DND-41 (cell line): Measurements from ENCODE around the gene STAG2.

ENCODE experiments used
- ATAC-seq: fragments of 200-7000 bp; cut with Tn5 transposase; 3 replicates; pipeline ENCODE4 v1.9.1; 2021; ENCODE audit warnings: low read depth; ENCODE audit not compliant: insufficient read depth
- DNase-seq: peaks from one replicate; pipeline ENCODE4 v3.0.0-alpha.2; 2020
- H2AFZ ChIP-seq: 2 replicates; pipeline ENCODE4 v1.6.0; 2012; ENCODE audit warnings: low read depth, low read length
- H3K27ac ChIP-seq: 2 replicates; pipeline ENCODE4 v1.5.1; 2012; ENCODE audit warnings: low read length, inconsistent platforms
- H3K27me3 ChIP-seq: fragments of 200-600 bp; sonication (generic); 2 replicates; pipeline ENCODE4 v1.6.0; 2012; ENCODE audit warnings: low read length, mild to moderate bottlenecking, inconsistent platforms; ENCODE audit not compliant: insufficient read depth, poor library complexity
- H3K36me3 ChIP-seq: 2 replicates; pipeline ENCODE4 v1.5.1; 2012; ENCODE audit warnings: low read length, inconsistent platforms; ENCODE audit not compliant: insufficient read depth
- H3K4me1 ChIP-seq: 2 replicates; pipeline ENCODE4 v1.5.1; 2012; ENCODE audit warnings: mild to moderate bottlenecking, low read length; ENCODE audit not compliant: insufficient read depth
- H3K4me2 ChIP-seq: 2 replicates; pipeline ENCODE4 v1.6.0; 2012; ENCODE audit warnings: mild to moderate bottlenecking, moderate library complexity, low read length, inconsistent platforms; ENCODE audit not compliant: insufficient read depth
- H3K4me3 ChIP-seq, 2 experiments: fragments of 200-600 bp in 1 of 2; shearing (Covaris generic) in 1 of 2; 2 replicates each; pipeline ENCODE4 v1.5.1; 2012 to 2016; ENCODE audit warnings: inconsistent platforms in 2 of 2, low read length in 2 of 2, mild to moderate bottlenecking in 2 of 2, low read depth in 1 of 2, moderate library complexity in 1 of 2
- H3K79me2 ChIP-seq: 2 replicates; pipeline ENCODE4 v1.6.0; 2012; ENCODE audit warnings: low read length, inconsistent platforms; ENCODE audit not compliant: insufficient read depth
- H3K9ac ChIP-seq: 2 replicates; pipeline ENCODE4 v1.6.0; 2012; ENCODE audit warnings: low read depth, mild to moderate bottlenecking, inconsistent platforms, low read length, moderate library complexity
- H3K9me3 ChIP-seq: 2 replicates; pipeline ENCODE4 v1.5.1; 2012; ENCODE audit warnings: low read length, moderate library complexity, mild to moderate bottlenecking, inconsistent platforms; ENCODE audit not compliant: insufficient read depth, severe bottlenecking
- H4K20me1 ChIP-seq: 2 replicates; pipeline ENCODE4 v1.6.0; 2012; ENCODE audit warnings: low read length; ENCODE audit not compliant: insufficient read depth
- EZH2 ChIP-seq: IDR thresholded peaks from 3 replicates; pipeline ENCODE4 v1.6.1; 2012; ENCODE audit warnings: borderline replicate concordance, low read depth, mild to moderate bottlenecking, moderate library complexity, low read length, inconsistent platforms; ENCODE audit not compliant: severe bottlenecking
- TF ChIP-seq, protein P1 (sequence below): IDR thresholded peaks from 2 replicates; pipeline ENCODE4 v1.5.1; 2012; ENCODE audit warnings: borderline replicate concordance, low read length, moderate library complexity, mild to moderate bottlenecking; ENCODE audit not compliant: poor library complexity, severe bottlenecking; ENCODE audit errors: extremely low read depth

Gene STAG2

DNA sequence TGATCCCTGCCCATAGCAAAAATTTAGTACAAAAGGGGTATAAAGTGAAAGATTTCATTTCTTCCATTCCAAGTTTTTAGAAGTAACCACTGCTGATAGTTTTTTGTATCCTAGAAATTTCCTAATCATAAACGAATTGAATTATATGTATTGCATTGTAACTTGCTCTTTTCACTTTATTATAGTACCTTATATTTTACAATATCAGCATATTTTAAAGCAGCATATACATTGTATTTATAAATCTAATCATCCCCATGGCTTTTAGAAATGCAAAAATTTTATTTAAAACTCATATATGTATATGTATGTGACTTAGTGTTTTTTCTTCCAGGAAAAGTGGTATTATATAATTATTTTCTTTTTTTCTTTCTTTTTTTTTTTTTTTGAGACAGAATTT is 27.7 kb downstream of the STAG2 start:
- peaks cover 5% of the 10 kb centered on the region for H3K36me3 ChIP-seq
- no peak overlapping the region for H3K4me3 ChIP-seq
- ATAC-seq (no peak), DNase-seq (no peak)
- no peak overlapping the region for H3K9ac ChIP-seq
- peaks cover 73% of the 10 kb centered on the region for H4K20me1 ChIP-seq
- TF ChIP-seq, protein P1, sequence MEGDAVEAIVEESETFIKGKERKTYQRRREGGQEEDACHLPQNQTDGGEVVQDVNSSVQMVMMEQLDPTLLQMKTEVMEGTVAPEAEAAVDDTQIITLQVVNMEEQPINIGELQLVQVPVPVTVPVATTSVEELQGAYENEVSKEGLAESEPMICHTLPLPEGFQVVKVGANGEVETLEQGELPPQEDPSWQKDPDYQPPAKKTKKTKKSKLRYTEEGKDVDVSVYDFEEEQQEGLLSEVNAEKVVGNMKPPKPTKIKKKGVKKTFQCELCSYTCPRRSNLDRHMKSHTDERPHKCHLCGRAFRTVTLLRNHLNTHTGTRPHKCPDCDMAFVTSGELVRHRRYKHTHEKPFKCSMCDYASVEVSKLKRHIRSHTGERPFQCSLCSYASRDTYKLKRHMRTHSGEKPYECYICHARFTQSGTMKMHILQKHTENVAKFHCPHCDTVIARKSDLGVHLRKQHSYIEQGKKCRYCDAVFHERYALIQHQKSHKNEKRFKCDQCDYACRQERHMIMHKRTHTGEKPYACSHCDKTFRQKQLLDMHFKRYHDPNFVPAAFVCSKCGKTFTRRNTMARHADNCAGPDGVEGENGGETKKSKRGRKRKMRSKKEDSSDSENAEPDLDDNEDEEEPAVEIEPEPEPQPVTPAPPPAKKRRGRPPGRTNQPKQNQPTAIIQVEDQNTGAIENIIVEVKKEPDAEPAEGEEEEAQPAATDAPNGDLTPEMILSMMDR: no peak
- TF ChIP-seq EZH2: no peak
- no peaks in the 10 kb centered on the region for H3K27me3 ChIP-seq
- peaks cover 98% of the 10 kb centered on the region for H3K79me2 ChIP-seq
- H3K4me1 ChIP-seq: no peaks in the 10 kb centered on the region
- H3K27ac ChIP-seq: no peak overlapping the region
- no peak overlapping the region for H2AFZ ChIP-seq
- no peaks in the 10 kb centered on the region for H3K9me3 ChIP-seq
- no peak overlapping the region for H3K4me2 ChIP-seq

DNA sequence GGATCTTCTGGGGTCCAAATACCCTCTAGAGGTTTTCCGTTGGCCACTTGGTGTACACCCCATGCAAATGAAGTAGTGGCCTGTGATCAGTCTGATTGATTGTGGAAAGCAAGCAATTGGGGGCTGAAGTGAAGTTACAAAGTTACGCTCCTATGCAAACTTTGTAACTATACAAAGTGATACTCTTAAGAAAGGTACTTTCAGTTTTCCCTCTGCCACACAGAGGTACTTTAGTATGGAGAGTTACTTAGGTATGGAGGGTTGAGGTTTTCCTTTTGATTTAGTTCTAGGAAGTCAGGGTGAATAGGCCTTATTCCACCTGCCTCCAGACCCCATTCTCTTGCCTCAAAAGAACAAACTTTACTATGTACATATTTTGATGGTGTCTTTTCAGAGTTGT is 28.7 kb downstream of the STAG2 start:
- DNase-seq: no peak
- Histone ChIP-seq H3K4me3 (no peak overlapping the region), H3K4me2 (no peak overlapping the region)

DNA sequence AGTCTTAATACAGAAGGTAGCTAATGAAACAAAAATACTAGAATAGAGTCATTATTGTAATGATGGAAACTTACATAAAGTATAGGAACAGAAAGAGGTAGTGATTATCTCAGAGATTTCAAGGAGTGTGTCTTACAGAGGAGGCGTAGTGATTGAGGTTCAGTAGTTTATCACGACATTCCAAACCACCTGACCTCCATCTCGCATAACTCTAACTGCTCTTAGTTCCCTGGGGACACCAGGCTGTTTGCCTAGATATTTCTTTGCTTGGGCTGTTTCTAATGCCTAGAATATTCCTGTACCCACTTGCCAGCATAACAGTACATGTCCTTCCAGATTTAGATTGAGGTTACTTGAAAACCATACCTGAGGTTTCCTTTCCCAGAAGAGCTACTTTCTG is 29.1 kb downstream of the STAG2 start:
- Histone ChIP-seq H4K20me1 (peaks cover 72% of the 10 kb centered on the region), H3K4me2 (no peak overlapping the region)
- DNase-seq: no peak

More for the DNA sequence above, 28.7 kb downstream of the STAG2 start:
- no peaks in the 10 kb centered on the region for H3K4me1 ChIP-seq
- no peaks in the 10 kb centered on the region for H3K27me3 ChIP-seq
- no peak overlapping the region for H3K9ac ChIP-seq
- H3K27ac ChIP-seq: no peak overlapping the region
- peaks cover 73% of the 10 kb centered on the region for H4K20me1 ChIP-seq
- ATAC-seq: no peak
- H3K36me3 ChIP-seq: peaks cover 5% of the 10 kb centered on the region
- no peak overlapping the region for H2AFZ ChIP-seq
- H3K79me2 ChIP-seq: peaks cover 98% of the 10 kb centered on the region
- H3K9me3 ChIP-seq: no peaks in the 10 kb centered on the region
- TF ChIP-seq, protein P1: no peak
- TF ChIP-seq EZH2: no peak

More for the DNA sequence above, 29.1 kb downstream of the STAG2 start:
- H3K9ac ChIP-seq: no peak overlapping the region
- H2AFZ ChIP-seq: no peak overlapping the region
- no peak for TF ChIP-seq EZH2
- TF ChIP-seq, protein P1: no peak
- no peaks in the 10 kb centered on the region for H3K4me1 ChIP-seq
- H3K79me2 ChIP-seq: peaks cover 97% of the 10 kb centered on the region
- no peak for ATAC-seq
- H3K36me3 ChIP-seq: peaks cover 5% of the 10 kb centered on the region
- H3K27me3 ChIP-seq: no peaks in the 10 kb centered on the region
- H3K27ac ChIP-seq: no peak overlapping the region
- H3K9me3 ChIP-seq: no peaks in the 10 kb centered on the region
- no peak overlapping the region for H3K4me3 ChIP-seq
